Keratinocyte (primary cell): ENCODE measurements around the gene TTC28. TPM values are rescaled to one million over a fixed set of nuclear protein-coding genes. Genes with fewer than 3 reads are reported as not detected.

ENCODE experiments used
- DNase-seq: peaks from one replicate; pipeline ENCODE4 v3.0.0-alpha.2; 2011; ENCODE audit warnings: low read depth, missing footprints, low spot score
- FAIRE-seq: peaks from 2 replicates; lab custom pipeline; 2011; peaks lifted over from hg19 to GRCh38; lab: Jason Lieb, UNC
- H2AFZ ChIP-seq: 2 replicates; pipeline ENCODE4 v1.6.0; 2012; ENCODE audit warnings: low read length, control low read depth, inconsistent platforms; ENCODE audit not compliant: control insufficient read depth
- H3K27ac ChIP-seq: 2 replicates; pipeline ENCODE4 v1.5.1; 2011; ENCODE audit warnings: low read length; ENCODE audit not compliant: control insufficient read depth, insufficient read depth
- H3K27me3 ChIP-seq: 3 replicates; pipeline ENCODE4 v1.6.0; 2011; ENCODE audit warnings: low read length; ENCODE audit not compliant: control insufficient read depth, insufficient read depth; ENCODE audit errors: extremely low read depth
- H3K36me3 ChIP-seq, 2 experiments: 2 replicates in 1 of 2; 3 replicates in 1 of 2; pipeline ENCODE4 v1.5.1; 2011; ENCODE audit warnings: low read length in 2 of 2, mild to moderate bottlenecking in 1 of 2; ENCODE audit not compliant: control insufficient read depth in 2 of 2, insufficient read depth in 2 of 2; ENCODE audit errors: extremely low read depth in 1 of 2
- H3K4me1 ChIP-seq: 3 replicates; pipeline ENCODE4 v1.5.1; 2011; ENCODE audit warnings: low read length; ENCODE audit not compliant: control insufficient read depth, insufficient read depth; ENCODE audit errors: extremely low read depth
- H3K4me2 ChIP-seq: 3 replicates; pipeline ENCODE4 v1.6.0; 2011; ENCODE audit warnings: low read depth, low read length; ENCODE audit not compliant: control insufficient read depth, insufficient read depth; ENCODE audit errors: extremely low read depth
- H3K4me3 ChIP-seq, 3 experiments: fragments of 200-600 bp in 1 of 3; sonication (generic) in 1 of 3; 2 replicates in 2 of 3; 3 replicates in 1 of 3; pipeline ENCODE4 v1.5.1; 2011 to 2016; ENCODE audit warnings: low read length in 3 of 3, mild to moderate bottlenecking in 3 of 3, control low read depth in 2 of 3, inconsistent platforms in 1 of 3, low read depth in 1 of 3, mixed read lengths in 1 of 3, mixed run types in 1 of 3, moderate library complexity in 1 of 3; ENCODE audit not compliant: control insufficient read depth in 2 of 3, insufficient read depth in 2 of 3; ENCODE audit errors: extremely low read depth in 1 of 3
- H3K79me2 ChIP-seq: 2 replicates; pipeline ENCODE4 v1.6.0; 2012; ENCODE audit warnings: low read length; ENCODE audit not compliant: control insufficient read depth, insufficient read depth
- H3K9ac ChIP-seq: 3 replicates; pipeline ENCODE4 v1.6.0; 2011; ENCODE audit warnings: low read length; ENCODE audit not compliant: control insufficient read depth, insufficient read depth; ENCODE audit errors: extremely low read depth
- H3K9me1 ChIP-seq: 3 replicates; pipeline ENCODE4 v1.6.0; 2011; ENCODE audit warnings: low read length; ENCODE audit not compliant: control insufficient read depth, insufficient read depth; ENCODE audit errors: extremely low read depth
- H3K9me3 ChIP-seq: 2 replicates; pipeline ENCODE4 v1.5.1; 2012; ENCODE audit warnings: low read depth, low read length; ENCODE audit not compliant: control insufficient read depth
- H4K20me1 ChIP-seq: 3 replicates; pipeline ENCODE4 v1.6.0; 2011; ENCODE audit warnings: low read length; ENCODE audit not compliant: control insufficient read depth, insufficient read depth; ENCODE audit errors: extremely low read depth
- EZH2 ChIP-seq: IDR thresholded peaks from one replicate; pipeline ENCODE4 v1.6.1; 2012; ENCODE audit warnings: inconsistent platforms, mild to moderate bottlenecking, low read length, moderate library complexity
- dilution Hi-C: fragments of 300-500 bp; cut with MboI; formaldehyde crosslinking; loops from one replicate; pipeline ENCODE4 v1.7.0; 2020; ENCODE audit warnings: low sequenced_read_pairs; ENCODE audit not compliant: extremely low pct_ligation_motif_present
- polyA plus RNA-seq, 5 experiments: library from polyadenylated mRNA; depleted of rRNA in 3 of 5; stranded (reverse) in 3 of 5; stranded (forward) in 1 of 5; unstranded in 1 of 5; fragments of >200 nt; gene quantifications; 1 replicate in 1 of 5; 2 replicates in 3 of 5; 3 replicates in 1 of 5; pipeline versions ENCODE4 v1.2.1 to v1.2.3, GENCODE V29; 2011 to 2012; ENCODE audit warnings: missing spikeins in 2 of 5, low read depth in 1 of 5, low replicate concordance in 1 of 5
- TF ChIP-seq, protein P1 (sequence below), 3 experiments: IDR thresholded peaks in 1 of 3; conservative IDR thresholded peaks in 1 of 3; optimal IDR thresholded peaks in 1 of 3; 2 replicates in 2 of 3; 3 replicates in 1 of 3; pipeline versions ENCODE3 to v1.5.1; 2011; ENCODE audit warnings: low read length in 3 of 3, mild to moderate bottlenecking in 3 of 3, moderate library complexity in 2 of 3, control low read depth in 1 of 3, inconsistent platforms in 1 of 3; ENCODE audit not compliant: insufficient read depth in 2 of 3; ENCODE audit errors: extremely low read depth in 1 of 3

Gene TTC28
- polyA plus RNA-seq, 1 donor (not counting 4 experiments of a cell fraction or from before 2014, with no cell fraction given): 0.66 TPM

GRCh38 chr22:28639321-28639720, 40.3 kb downstream of the TTC28 start:
- Histone ChIP-seq H2AFZ (no peak overlapping the region), H3K4me3 (no peak overlapping the region), H4K20me1 (no peaks in the 10 kb centered on the region), H3K79me2 (no peaks in the 10 kb centered on the region), H3K36me3 (no peaks in the 10 kb centered on the region), H3K9me3 (no peaks in the 10 kb centered on the region), H3K4me2 (no peak overlapping the region), H3K9me1 (no peaks in the 10 kb centered on the region), H3K9ac (no peak overlapping the region), H3K27me3 (peaks cover 3% of the 10 kb centered on the region), H3K4me1 (no peaks in the 10 kb centered on the region), H3K27ac (no peak overlapping the region)
- no peak for FAIRE-seq
- no peak for DNase-seq
- dilution Hi-C loops: no loop called here
- TF ChIP-seq, protein P1, sequence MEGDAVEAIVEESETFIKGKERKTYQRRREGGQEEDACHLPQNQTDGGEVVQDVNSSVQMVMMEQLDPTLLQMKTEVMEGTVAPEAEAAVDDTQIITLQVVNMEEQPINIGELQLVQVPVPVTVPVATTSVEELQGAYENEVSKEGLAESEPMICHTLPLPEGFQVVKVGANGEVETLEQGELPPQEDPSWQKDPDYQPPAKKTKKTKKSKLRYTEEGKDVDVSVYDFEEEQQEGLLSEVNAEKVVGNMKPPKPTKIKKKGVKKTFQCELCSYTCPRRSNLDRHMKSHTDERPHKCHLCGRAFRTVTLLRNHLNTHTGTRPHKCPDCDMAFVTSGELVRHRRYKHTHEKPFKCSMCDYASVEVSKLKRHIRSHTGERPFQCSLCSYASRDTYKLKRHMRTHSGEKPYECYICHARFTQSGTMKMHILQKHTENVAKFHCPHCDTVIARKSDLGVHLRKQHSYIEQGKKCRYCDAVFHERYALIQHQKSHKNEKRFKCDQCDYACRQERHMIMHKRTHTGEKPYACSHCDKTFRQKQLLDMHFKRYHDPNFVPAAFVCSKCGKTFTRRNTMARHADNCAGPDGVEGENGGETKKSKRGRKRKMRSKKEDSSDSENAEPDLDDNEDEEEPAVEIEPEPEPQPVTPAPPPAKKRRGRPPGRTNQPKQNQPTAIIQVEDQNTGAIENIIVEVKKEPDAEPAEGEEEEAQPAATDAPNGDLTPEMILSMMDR (optimal IDR thresholded peaks at IDR 0.05 in 1 of 3, IDR thresholded peaks at IDR 0.05 in 1 of 3, conservative IDR thresholded peaks at IDR 0.05 in 1 of 3; ENCODE audit: extremely low read depth in 1 of 3, insufficient read depth in 2 of 3, low read length in 3 of 3): no peak
- no peak for TF ChIP-seq EZH2

GRCh38 chr22:28637225-28637624, 42.4 kb downstream of the TTC28 start:
- Histone ChIP-seq H4K20me1 (no peaks in the 10 kb centered on the region), H3K4me2 (no peak overlapping the region), H3K79me2 (no peaks in the 10 kb centered on the region), H2AFZ (no peak overlapping the region), H3K4me1 (no peaks in the 10 kb centered on the region), H3K27ac (no peak overlapping the region), H3K9me1 (no peaks in the 10 kb centered on the region), H3K36me3 (no peaks in the 10 kb centered on the region), H3K27me3 (no peaks in the 10 kb centered on the region), H3K9me3 (no peaks in the 10 kb centered on the region), H3K9ac (no peak overlapping the region), H3K4me3 (no peak overlapping the region)
- DNase-seq (no peak), FAIRE-seq (no peak)
- dilution Hi-C loops: no loop called here
- TF ChIP-seq EZH2: no peak
- TF ChIP-seq, protein P1 (optimal IDR thresholded peaks at IDR 0.05 in 1 of 3, IDR thresholded peaks at IDR 0.05 in 1 of 3, conservative IDR thresholded peaks at IDR 0.05 in 1 of 3; ENCODE audit: extremely low read depth in 1 of 3, insufficient read depth in 2 of 3, low read length in 3 of 3): no peak
